Measurements from ENCODE around the gene ELL2. TPM values are rescaled to one million over a fixed set of nuclear protein-coding genes. Genes with fewer than 3 reads are reported as not detected.

Gene ELL2
- total RNA-seq, 1 donor from 2014 or later: 124 TPM

DNA sequence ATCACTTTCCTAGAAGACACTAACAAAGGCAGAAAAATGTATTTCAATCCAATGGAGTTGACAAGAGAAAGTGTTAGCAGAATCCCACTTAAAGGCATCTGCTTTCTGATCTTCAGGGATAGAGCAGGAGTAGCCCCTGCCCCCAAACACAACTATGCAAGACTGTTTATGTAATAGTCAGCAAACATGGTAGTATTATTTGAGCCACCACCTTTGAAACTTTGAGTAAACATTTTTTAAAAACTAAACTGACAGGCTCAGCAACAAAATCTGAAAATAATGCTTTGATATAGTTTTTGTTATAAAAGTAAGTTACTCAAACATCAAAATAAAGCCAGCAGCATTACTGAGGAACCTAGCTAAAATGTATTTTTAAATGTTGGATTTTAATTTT, 4.8 kb downstream of the ELL2 start:
- H3K4me1 Mint-ChIP-seq (ENCODE audit: low read depth): peaks cover 62% of the 10 kb centered on the region
- peak overlapping the region; percentile 30 for H3K4me3 Mint-ChIP-seq (ENCODE audit: low read depth)
- TF ChIP-seq, protein P1, sequence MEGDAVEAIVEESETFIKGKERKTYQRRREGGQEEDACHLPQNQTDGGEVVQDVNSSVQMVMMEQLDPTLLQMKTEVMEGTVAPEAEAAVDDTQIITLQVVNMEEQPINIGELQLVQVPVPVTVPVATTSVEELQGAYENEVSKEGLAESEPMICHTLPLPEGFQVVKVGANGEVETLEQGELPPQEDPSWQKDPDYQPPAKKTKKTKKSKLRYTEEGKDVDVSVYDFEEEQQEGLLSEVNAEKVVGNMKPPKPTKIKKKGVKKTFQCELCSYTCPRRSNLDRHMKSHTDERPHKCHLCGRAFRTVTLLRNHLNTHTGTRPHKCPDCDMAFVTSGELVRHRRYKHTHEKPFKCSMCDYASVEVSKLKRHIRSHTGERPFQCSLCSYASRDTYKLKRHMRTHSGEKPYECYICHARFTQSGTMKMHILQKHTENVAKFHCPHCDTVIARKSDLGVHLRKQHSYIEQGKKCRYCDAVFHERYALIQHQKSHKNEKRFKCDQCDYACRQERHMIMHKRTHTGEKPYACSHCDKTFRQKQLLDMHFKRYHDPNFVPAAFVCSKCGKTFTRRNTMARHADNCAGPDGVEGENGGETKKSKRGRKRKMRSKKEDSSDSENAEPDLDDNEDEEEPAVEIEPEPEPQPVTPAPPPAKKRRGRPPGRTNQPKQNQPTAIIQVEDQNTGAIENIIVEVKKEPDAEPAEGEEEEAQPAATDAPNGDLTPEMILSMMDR (IDR thresholded peaks at IDR 0.05; ENCODE audit: unreplicated experiment): no peak
- peak overlapping the region; percentile 13 for H3K27ac Mint-ChIP-seq
- peaks cover 26% of the 10 kb centered on the region for H3K36me3 Mint-ChIP-seq (ENCODE audit: insufficient read depth)
- DNase-seq (ENCODE audit: low spot score, unreplicated experiment): no peak
- no peaks in the 10 kb centered on the region for H3K27me3 Mint-ChIP-seq
- peaks cover under 1% of the 10 kb centered on the region for H3K9me3 Mint-ChIP-seq (ENCODE audit: low read depth)

DNA sequence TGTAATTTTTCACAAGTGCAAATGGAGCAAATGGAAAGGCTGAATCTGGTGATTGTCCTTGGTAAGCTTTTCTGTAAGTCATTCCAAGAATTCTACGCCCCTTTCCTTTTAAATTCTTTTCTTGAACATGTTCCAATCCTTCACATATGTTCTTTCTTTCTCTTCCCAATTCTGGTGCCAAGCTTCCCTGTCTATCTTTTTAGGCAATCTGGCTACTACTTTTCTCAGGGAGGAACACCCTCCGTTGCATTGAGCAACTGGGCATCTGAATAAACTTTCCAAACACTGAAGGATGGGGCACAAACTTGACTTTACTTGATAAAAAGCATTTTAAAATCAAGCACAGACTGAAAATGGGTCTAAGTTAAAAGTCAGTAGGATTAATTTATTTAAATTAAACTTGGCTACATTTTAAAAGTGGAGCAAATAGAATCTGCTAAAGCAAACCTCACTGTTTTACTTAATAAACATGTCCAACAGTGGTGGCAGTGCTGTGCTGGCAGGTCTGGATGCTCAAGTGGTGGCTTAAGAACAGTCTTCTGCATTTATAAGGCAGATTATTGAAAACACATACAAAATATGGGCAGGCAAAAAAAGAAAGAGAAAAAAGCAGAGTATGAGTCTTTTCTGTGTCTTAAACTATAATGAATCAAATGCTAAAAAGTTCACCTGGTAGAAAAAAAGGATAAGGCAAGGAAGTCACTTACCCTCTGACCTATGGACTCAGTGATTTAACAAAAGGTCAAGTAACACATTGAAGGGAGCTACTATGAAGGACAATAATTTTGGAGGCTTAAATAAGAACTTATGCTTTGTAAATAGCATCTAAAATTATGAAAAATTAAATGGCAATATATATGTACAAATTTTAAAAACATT, 5.4 kb downstream of the ELL2 start:
- H3K27me3 Mint-ChIP-seq: no peaks in the 10 kb centered on the region

DNA sequence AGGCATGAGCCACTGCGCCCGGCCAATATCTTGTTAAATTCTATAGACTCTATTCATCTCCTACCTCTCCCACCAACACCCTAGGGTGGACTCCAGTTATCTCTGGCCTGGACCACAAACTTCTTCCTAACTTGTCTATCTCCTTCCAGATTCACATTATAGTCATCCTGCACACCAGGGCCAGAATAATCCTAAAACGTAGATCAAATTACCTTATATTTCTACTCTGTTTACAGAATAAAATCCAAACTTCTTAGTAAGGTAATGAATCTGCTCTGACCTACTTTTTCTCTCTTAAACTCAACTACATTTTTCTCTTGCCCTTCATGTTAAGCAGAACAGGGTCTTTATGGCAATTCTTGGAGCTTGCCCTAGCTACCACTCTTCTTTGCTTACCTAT, 6.9 kb downstream of the ELL2 start:
- Mint-ChIP-seq H3K27me3 (no peaks in the 10 kb centered on the region), H3K4me1 (ENCODE audit: low read depth) (peaks cover 67% of the 10 kb centered on the region), H3K4me3 (ENCODE audit: low read depth) (no peak overlapping the region), H3K9me3 (ENCODE audit: low read depth) (peaks cover 6% of the 10 kb centered on the region), H3K27ac (no peak overlapping the region), H3K36me3 (ENCODE audit: insufficient read depth) (peaks cover 28% of the 10 kb centered on the region)
- no peak for DNase-seq (ENCODE audit: low spot score, unreplicated experiment)
- TF ChIP-seq, protein P1 (IDR thresholded peaks at IDR 0.05; ENCODE audit: unreplicated experiment): no peak

More for the DNA sequence above, 5.4 kb downstream of the ELL2 start:
- no peak for DNase-seq (ENCODE audit: low spot score, unreplicated experiment)
- Mint-ChIP-seq H3K4me1 (ENCODE audit: low read depth) (peaks cover 64% of the 10 kb centered on the region), H3K4me3 (ENCODE audit: low read depth) (peak overlapping the region; percentile 30), H3K36me3 (ENCODE audit: insufficient read depth) (peaks cover 32% of the 10 kb centered on the region), H3K27ac (peak overlapping the region; percentile 69), H3K9me3 (ENCODE audit: low read depth) (peaks cover 6% of the 10 kb centered on the region)
- TF ChIP-seq, protein P1 (IDR thresholded peaks at IDR 0.05; ENCODE audit: unreplicated experiment): no peak

DNA sequence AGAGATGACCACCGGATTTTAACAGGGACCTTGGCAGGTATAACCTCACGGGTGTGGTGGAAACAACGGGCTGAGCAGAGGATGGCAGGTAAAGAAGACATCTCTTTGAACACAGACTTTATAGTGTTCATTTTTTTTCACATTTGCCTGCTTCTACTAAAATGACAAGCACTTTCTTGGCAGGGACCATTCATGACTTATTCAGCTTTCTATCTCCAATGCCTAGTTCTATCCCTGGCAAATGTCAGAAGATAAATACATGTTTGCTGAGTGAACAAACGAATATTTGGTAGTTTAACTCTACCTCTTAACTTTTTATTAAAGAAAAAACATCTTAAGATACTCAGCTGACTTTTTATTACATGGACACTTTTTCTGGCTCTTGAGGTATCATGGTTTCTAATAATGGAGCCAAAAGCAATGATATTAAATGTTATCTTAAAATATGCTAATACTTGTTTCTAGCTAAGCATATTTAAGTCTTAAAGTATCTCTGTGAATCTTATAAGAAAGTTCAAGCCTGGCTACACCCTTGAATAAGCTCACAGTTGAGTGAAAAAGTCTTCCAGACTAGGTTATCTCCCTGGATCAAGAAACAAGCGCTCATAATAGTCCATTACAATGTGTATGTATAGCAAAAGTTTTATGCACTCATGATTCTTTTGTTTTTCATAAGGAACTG, 8.5 kb downstream of the ELL2 start:
- Mint-ChIP-seq H3K27ac (no peak overlapping the region), H3K36me3 (ENCODE audit: insufficient read depth) (peaks cover 30% of the 10 kb centered on the region), H3K4me3 (ENCODE audit: low read depth) (no peak overlapping the region), H3K4me1 (ENCODE audit: low read depth) (peaks cover 58% of the 10 kb centered on the region), H3K9me3 (ENCODE audit: low read depth) (peaks cover 6% of the 10 kb centered on the region), H3K27me3 (no peaks in the 10 kb centered on the region)
- no peak for DNase-seq (ENCODE audit: low spot score, unreplicated experiment)
- TF ChIP-seq, protein P1 (IDR thresholded peaks at IDR 0.05; ENCODE audit: unreplicated experiment): no peak

DNA sequence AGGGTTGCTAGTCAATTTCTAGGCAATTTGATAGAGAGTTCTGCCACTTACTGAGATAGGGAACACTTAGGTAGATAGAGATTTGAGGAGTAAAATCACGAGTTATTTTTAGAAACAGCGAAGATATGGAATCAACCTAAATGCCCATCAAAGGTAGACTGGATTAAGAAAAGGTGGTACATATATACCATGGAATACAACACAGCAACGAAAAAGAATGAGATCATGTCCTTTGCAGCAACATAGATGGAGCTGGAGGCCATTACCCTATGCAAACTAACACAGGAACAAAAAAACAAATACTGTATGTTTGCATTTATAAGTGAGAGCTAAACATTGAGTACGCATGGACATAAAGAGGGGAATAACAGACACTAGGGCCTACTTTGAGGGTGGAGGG, 9.7 kb downstream of the ELL2 start:
- Mint-ChIP-seq H3K27me3 (no peaks in the 10 kb centered on the region), H3K9me3 (ENCODE audit: low read depth) (peaks cover 6% of the 10 kb centered on the region), H3K4me1 (ENCODE audit: low read depth) (peaks cover 48% of the 10 kb centered on the region), H3K27ac (no peak overlapping the region), H3K4me3 (ENCODE audit: low read depth) (no peak overlapping the region), H3K36me3 (ENCODE audit: insufficient read depth) (peaks cover 30% of the 10 kb centered on the region)
- TF ChIP-seq, protein P1 (IDR thresholded peaks at IDR 0.05; ENCODE audit: unreplicated experiment): no peak
- no peak for DNase-seq (ENCODE audit: low spot score, unreplicated experiment)

Data from progenitor cell of endocrine pancreas (in vitro differentiated cells).